Coronary artery (tissue), 2 donors: ENCODE data around the gene RFX3.

Experiments used
- DNase-seq: peaks from one replicate; pipeline ENCODE4 v3.0.0-alpha.2; 2017; ENCODE audit warnings: low spot score
- H3K27ac ChIP-seq, 2 donors: fragments of 200-600 bp; sonication (generic); one replicate each; pipeline ENCODE4 v1.5.1; 2016 to 2019
- H3K4me3 ChIP-seq: fragments of 200-600 bp; sonication (generic); 2 replicates; pipeline ENCODE4 v1.5.1; 2016; ENCODE audit warnings: mild to moderate bottlenecking, moderate library complexity
- CTCF ChIP-seq: fragments of 200-600 bp; sonication (generic); IDR thresholded peaks from one replicate; pipeline ENCODE4 v1.5.1; 2019; ENCODE audit warnings: antibody characterized with exemption

The RFX3 gene

GRCh38 chr9:3346549-3346948 lies 179.3 kb downstream of the RFX3 start:
- TF ChIP-seq CTCF: no peak
- no peak overlapping the region for H3K27ac ChIP-seq
- no peak for DNase-seq
- H3K4me3 ChIP-seq: no peak overlapping the region

- DNase-seq: no peak
- Histone ChIP-seq H3K27ac (no peak overlapping the region), H3K4me3 (no peak overlapping the region)
- TF ChIP-seq CTCF: no peak
Observed at GRCh38 chr9:3343671-3344070, 182.1 kb downstream of the RFX3 start.

GRCh38 chr9:3342159-3342777 lies 183.5 kb downstream of the RFX3 start:
- TF ChIP-seq CTCF: no peak
- H3K27ac ChIP-seq: no peak overlapping the region

GRCh38 chr9:3337515-3338225 lies 188.1 kb downstream of the RFX3 start:
- peak overlapping the region in 1 of 2 donors; percentile 58 for H3K27ac ChIP-seq
- no peak for DNase-seq
- no peak overlapping the region for H3K4me3 ChIP-seq
- TF ChIP-seq CTCF: no peak

More at GRCh38 chr9:3342159-3342777, 183.5 kb downstream of the RFX3 start:
- DNase-seq: no peak
- no peak overlapping the region for H3K4me3 ChIP-seq

GRCh38 chr9:3336951-3337350 lies 188.8 kb downstream of the RFX3 start:
- no peak for DNase-seq
- peak overlapping the region in 1 of 2 donors; percentile 58 for H3K27ac ChIP-seq

GRCh38 chr9:3332802-3333201 lies 193.0 kb downstream of the RFX3 start:
- H3K27ac ChIP-seq: no peak overlapping the region
- H3K4me3 ChIP-seq: no peak overlapping the region
- DNase-seq: no peak
- no peak for TF ChIP-seq CTCF

More at GRCh38 chr9:3336951-3337350, 188.8 kb downstream of the RFX3 start:
- no peak overlapping the region for H3K4me3 ChIP-seq
- no peak for TF ChIP-seq CTCF

- H3K4me3 ChIP-seq: no peak overlapping the region
- H3K27ac ChIP-seq: no peak overlapping the region
- TF ChIP-seq CTCF: no peak
- DNase-seq: no peak
Observed at GRCh38 chr9:3331801-3332200, 194.0 kb downstream of the RFX3 start.
